GM21390 (cell line): ENCODE measurements around the gene EPHA4.

Source experiments
- ATAC-seq: cut with Tn5 transposase; IDR thresholded peaks from one replicate; pipeline ENCODE4 v1.9.1; 2021; ENCODE audit not compliant: unreplicated experiment

Gene EPHA4

GRCh38 chr2:221480163-221480562 is 91.9 kb downstream of the EPHA4 start:
- no peak for ATAC-seq

GRCh38 chr2:221478485-221478863 is 93.6 kb downstream of the EPHA4 start:
- ATAC-seq = no peak

DNA sequence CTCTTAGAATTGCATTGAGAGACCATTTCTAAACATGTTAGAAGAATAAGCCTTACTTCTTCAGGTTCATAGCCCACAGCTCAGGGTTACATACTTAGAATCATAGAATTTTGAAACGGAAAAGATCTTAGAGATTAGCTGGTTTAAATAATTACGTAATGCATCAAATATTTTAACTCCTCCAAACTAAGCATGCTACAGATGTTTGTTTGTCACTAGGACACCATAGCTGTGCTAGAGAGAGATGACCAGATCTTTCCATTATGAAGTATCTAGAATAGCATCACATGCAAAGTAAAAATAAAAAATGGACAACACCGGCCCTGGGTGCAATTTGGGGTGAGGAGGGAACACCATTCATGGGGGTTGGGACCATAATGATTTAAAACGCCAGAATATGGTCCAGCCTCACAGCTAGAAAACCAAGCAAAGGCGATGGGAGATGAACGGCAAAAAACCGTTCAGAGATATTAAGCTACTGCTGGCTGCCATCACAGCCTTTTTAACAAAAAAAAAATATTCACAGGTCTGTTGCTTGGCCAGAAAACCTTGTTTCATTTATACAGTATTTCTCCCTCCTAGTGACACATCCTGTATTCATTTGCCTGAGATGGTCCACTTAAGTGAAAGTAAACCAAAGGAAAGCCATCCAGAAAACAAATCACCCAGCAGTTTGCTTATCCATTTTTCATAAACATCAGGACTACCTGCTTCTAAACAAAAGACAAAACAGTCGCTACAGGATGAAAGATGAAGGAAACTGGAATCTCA is 94.2 kb downstream of the EPHA4 start:
- ATAC-seq = no peak

GRCh38 chr2:221476195-221476594 is 95.9 kb downstream of the EPHA4 start:
- no peak for ATAC-seq

GRCh38 chr2:221473451-221473850 is 98.7 kb downstream of the EPHA4 start:
- ATAC-seq = no peak

- ATAC-seq = no peak
Observed at GRCh38 chr2:221468317-221468716, 103.8 kb downstream of the EPHA4 start.

GRCh38 chr2:221467610-221468009 is 104.5 kb downstream of the EPHA4 start:
- no peak for ATAC-seq

DNA sequence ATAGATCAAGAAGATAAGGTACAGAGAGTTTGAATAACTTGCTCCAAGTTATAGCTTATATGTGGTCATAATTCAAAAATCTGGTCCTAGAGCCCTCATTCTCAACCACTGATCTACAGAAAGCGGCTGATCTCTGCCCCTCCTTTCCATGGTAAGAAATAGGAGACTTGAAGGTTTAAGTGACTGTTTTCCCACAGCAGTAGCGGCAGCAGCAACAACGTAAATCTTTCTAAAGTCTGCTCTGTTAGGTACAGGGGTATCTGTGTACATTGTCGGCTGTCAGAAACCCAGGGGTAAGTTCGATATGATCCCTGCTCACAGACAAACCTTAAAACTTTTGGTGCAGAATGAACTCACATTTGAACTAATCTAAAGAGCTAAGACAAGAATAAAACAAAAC is 105.4 kb downstream of the EPHA4 start:
- ATAC-seq = no peak

GRCh38 chr2:221465776-221466175 is 106.3 kb downstream of the EPHA4 start:
- peak; percentile 94 for ATAC-seq

DNA sequence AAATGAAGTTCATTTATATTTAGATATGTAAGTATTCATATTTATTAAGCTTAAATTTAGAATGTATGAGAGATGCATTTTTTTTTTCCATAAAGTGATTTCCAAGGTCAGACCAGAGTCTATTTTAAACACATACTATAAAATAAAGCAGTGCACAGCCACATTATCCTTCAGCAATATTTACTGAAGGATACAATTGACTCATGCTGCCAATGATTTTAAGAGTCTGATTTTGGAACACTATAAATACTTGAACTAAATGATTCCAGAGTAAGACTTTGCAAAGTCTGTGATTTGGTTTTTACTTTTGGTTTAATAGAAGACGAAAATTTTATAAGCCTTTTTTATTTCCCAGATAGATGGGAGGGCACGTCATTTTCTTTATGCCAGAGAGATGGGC is 107.1 kb downstream of the EPHA4 start:
- no peak for ATAC-seq

GRCh38 chr2:221463241-221463896 is 108.7 kb downstream of the EPHA4 start:
- no peak for ATAC-seq

- no peak for ATAC-seq
Observed at GRCh38 chr2:221461901-221462300, 110.2 kb downstream of the EPHA4 start.

GRCh38 chr2:221460136-221460535 is 112.0 kb downstream of the EPHA4 start:
- ATAC-seq = no peak

DNA sequence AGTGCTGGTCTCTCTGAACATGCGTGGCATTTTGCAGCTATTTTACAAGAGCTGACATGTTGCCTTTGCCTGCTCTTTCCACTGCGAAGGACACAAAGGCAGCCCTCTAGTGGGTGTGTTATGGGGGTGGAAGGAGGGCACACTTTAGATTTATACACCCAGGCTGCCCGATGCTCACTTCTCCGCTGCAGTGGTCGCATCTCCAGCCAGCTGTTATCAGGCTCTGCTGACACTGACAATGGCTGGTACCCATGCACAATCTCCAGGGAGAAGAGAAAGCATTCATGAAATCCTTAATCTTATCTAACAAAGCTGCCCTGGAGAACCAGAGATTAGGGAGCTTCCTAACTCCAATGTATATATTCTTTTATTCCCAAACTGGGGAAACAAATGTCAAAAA is 113.5 kb downstream of the EPHA4 start:
- no peak for ATAC-seq

DNA sequence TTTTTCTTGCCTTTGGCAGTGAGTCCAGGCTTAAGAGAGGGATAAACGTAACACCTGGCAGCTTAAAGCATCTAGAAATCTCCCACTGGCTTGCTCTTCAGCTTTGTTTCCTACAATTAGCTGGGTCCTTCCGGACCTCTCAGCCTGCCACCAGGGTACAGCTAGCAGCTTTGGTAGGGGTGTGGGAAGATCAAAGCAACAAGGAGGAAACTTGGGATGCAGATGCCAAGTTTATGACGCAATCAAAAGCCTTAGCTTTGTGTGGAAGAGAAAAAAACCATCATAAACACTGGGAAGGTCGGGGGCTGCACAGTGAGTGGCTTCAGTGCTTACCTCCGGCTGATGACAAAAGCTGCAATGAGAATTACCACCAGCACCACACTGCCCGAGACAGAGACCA is 116.9 kb downstream of the EPHA4 start:
- no peak for ATAC-seq

DNA sequence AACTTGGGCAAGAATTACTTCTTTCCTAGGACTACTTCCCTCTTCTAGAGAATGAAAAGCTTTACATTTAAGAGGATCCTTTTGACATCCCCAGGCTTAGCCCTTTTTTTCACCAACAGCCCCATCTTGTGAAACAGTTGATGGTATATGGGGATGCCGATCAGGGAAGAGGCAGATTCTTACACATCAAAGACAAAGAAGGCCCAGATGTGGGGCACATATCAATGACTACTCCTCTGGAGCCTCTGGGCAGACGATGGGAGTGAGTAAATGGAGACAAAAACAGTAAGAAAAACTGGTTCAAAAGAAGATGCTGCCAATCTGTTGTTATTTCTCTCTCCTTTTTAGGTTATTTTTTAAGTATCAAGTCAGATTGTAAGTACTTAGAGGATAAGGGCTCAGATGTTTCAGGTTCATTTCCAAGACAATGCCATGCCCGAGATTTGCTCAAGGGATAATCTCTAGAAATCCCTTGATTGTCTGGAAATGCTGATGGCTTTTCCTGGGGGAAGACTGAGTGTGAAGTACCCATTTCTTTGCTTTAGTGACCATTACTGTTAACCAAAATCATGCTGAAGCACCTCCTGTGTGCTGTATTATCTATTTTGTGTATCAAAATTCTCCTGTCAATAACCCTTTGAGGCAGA is 117.5 kb downstream of the EPHA4 start:
- no peak for ATAC-seq

DNA sequence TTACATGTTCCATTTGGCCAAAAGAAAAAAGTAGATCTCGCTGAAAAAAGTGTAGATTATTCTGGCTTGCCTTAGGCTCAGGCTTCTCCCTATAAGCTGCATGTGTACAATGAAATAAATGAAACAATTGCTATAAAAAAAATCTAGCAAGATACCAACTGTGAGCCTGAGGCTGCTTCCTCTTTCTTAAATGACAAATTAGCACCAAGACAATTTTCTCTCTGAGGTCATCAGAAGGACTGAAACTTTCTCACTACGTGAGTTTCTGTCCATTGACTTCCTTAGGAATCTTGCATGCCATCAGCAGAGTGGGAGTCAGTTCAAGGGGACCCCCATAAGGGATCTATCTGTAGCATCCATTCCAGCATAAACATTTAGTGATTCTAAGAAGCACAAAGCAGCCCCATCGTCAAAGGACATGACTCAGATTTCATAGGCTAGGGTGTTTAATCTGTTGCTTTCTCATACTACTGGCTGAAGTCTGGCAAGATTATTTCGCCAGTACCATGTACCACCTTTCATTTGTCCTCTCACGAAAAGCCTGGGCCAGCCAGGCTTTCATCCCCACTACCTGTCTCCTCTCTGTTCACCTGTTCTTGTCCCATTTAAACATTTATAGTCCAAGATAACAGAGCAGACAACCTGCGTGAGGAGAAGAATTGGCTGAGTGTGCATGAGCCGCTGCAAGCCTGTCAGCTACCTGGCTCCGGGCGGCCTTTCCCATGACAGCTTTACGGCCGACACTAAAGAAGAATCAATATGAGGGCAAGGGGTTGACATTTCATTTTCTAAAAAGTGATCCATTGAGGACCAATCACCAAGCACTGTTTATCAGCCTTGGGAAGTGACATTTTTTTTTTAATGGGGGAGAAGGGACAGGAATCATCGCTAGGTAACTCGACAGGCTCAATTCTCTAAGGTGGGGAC is 120.0 kb downstream of the EPHA4 start:
- ATAC-seq = no peak

- ATAC-seq = no peak
Observed at GRCh38 chr2:221450280-221450679, 121.8 kb downstream of the EPHA4 start.

DNA sequence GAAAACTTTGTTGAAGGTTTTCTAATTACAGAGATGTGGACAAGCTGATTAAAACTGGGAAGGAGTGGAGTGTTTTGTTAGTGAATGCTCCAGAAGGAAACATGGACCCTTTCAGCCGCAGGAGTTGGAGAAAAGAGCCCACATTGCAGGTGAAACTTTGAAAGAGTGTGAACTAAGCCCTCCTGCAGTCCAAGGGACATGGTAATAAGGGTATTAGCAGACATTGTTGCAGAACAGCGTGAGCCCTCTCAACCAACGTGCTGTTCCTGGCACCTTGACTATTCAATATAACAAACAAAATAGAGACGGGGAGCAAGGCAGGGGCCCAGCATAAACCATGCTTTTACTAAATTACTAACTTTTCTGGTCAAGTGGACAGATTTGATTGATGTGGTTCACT is 122.7 kb downstream of the EPHA4 start:
- no peak for ATAC-seq

DNA sequence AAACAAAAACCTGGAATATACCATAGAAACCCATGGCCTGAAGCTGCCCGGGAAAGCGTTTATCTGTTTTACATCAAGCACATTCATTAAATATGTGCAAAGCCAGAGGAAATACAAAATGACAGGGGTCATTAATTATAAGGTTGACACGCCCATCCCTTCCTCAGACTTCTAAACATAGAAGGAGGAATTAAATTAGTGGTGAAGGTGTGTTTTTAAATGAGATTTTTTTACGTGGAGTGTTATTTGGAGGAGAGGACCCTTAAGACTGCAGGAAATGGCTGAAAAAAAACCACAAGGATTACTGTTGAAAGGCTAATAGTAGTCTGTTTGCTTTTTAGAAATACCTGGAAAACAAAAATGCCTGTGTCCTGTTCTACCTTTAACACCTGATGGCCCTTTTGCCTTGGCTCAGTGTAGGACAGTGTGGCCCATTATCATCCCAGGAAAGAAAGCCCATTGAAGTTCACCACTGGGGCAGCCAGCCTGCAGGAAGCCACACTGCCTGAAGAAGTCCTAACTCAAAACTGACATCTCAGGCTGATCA is 123.2 kb downstream of the EPHA4 start:
- ATAC-seq = no peak
